Right lobe of liver (tissue), 4 donors: ENCODE results near the gene MYL4.

Experiments used
- CTCF ChIP-seq, 4 donors: fragments of 200-600 bp in 3 of 4; fragments of 450-650 bp in 1 of 4; IDR thresholded peaks; one replicate each; pipeline versions ENCODE4 v1.5.1 to v1.8.0; 2016 to 2022; ENCODE audit warnings: antibody characterized with exemption in 4 of 4, mild to moderate bottlenecking in 2 of 4
- POLR2A ChIP-seq: fragments of 450-650 bp; IDR thresholded peaks from one replicate; pipeline ENCODE4 v1.6.1; 2017; ENCODE audit warnings: antibody characterized with exemption, mild to moderate bottlenecking
- donor health status: DM: no; HTN: no; CAD: no.
- donor health status: DM: no; HTN: no; CAD: no.
- donor health status: DM: no; HTN: yes; CAD: no.

GRCh38 chr17:47223460-47223859 lies 14.3 kb downstream of the MYL4 start:
- TF ChIP-seq CTCF (IDR thresholded peaks at IDR 0.05) (no peak), POLR2A (no peak)
